ENCODE measurements around the gene FREM2.

The FREM2 gene

GRCh38 chr13:38821770-38822551 lies 135.1 kb downstream of the FREM2 start:
- no peak for DNase-seq (ENCODE audit: low read depth in 2 of 2, low spot score in 1 of 2)

DNA sequence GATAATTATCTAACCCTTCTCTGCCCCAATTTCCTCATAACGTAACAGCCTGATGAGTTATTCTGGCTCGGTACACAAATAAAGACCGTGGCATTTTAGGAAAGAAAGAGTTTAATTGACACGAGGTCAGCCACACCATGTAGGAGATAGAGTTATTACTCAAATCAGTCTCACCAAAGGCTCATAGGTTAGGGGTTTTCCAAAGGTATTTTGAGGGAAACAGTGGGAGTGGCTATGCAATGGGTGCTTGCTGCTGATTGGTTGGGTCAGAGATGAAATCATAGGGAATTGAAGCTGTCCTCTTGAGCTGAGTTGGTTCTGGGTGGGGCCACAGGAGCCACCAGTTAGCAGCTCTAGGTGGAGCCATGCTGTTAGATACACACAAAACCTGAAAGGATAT lies 137.5 kb downstream of the FREM2 start:
- DNase-seq (ENCODE audit: low read depth in 2 of 2, low spot score in 1 of 2): no peak

- no peak for DNase-seq (ENCODE audit: low read depth in 2 of 2, low spot score in 1 of 2)
These were observed 139.4 kb downstream of the FREM2 start for GRCh38 chr13:38826182-38826813.

GRCh38 chr13:38830442-38831045 lies 143.7 kb downstream of the FREM2 start:
- DNase-seq (ENCODE audit: low read depth in 2 of 2, low spot score in 1 of 2): no peak

- no peak for DNase-seq (ENCODE audit: low read depth in 2 of 2, low spot score in 1 of 2)
These were observed 157.7 kb downstream of the FREM2 start for GRCh38 chr13:38844581-38844980.

DNA sequence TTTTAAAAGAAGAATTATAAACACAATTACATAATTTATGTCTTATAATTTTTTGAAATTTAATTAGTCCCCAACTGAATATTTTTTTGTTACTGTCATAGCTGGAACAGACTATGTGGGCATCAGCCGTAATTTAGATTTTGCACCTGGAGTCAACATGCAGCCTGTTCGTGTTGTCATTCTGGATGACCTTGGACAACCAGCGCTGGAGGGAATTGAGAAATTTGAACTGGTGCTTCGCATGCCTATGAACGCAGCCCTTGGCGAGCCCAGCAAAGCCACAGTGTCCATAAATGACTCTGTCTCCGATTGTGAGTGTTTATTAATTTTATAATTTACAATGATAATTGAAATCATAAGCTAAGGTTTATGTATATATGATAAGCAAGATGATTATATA lies 161.5 kb downstream of the FREM2 start:
- no peak for DNase-seq (ENCODE audit: low read depth in 2 of 2, low spot score in 1 of 2)

DNA sequence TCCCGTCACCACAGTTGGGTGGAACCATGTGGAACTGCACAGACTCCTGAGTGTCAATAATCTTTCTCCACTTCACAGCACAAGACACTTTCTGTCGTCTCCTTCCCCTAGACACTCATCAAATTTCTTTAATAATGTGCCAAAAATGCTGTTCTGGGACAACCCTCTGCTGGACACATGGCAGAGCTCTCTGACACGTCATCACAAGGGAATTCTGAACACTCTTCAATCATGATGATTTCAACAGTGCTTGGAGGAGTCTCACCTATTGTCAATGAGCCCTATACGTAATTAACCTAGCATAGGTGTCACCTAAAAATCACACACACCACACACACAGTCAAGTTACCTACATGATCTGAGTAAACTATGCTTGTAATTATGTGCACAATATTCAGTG lies 162.4 kb downstream of the FREM2 start:
- no peak for DNase-seq (ENCODE audit: low read depth in 2 of 2, low spot score in 1 of 2)

DNA sequence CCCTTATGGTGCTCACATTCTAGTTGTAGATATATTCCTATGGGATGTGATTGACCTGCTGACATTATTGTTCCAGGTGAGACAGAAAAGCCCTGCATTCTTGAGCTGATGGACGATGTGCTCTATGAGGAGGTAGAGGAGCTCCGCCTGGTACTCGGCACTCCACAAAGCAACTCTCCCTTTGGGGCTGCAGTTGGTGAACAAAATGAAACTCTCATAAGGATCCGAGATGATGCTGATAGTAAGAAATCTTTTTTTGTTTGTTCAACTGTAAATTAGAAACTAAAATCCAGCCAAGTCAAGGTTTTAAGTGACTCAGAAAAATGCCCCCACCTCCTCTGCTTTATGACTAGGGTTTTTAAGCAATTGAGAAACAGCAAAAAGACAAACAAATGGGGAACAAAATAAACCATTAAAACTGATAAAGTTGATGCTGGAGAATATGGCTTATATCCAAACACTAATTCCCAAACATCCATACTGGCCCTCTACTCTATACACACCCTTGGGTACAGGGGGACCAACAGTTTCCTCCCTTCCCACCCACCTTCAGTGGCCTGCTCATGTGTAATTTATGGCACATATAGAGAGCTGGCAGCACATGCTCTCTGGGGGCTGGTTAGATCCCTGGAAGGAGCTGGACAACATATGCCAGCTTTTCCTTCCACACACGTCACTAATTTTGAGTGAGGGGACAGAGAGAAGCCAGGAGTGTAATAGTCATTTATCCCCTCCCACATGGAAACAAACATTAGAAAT lies 164.2 kb downstream of the FREM2 start:
- DNase-seq (ENCODE audit: low read depth in 2 of 2, low spot score in 1 of 2): no peak

- DNase-seq (ENCODE audit: low read depth in 2 of 2, low spot score in 1 of 2): no peak
These were observed 167.3 kb downstream of the FREM2 start for GRCh38 chr13:38854226-38854625.

GRCh38 chr13:38856065-38856464 lies 169.2 kb downstream of the FREM2 start:
- DNase-seq (ENCODE audit: low read depth in 2 of 2, low spot score in 1 of 2): no peak

DNA sequence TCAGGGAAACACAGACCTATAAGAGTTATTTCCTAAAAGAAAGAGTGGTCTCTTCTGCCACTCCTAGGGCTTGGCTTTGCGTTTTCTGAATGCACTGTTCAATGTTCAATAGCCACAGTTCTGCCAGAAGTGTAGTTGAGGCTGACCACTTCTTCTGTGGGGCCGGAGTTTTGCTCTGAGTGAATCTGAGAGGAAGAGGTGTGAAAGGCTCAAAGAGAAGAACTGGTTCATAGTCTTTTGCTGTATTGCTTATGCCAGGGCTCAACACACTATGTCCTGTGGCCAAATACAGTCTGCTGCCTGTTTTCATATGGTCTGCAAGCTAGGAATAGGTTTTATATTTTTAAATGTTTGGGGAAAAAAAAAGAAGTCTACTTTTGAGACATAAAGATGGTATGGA lies 175.6 kb downstream of the FREM2 start:
- no peak for DNase-seq (ENCODE audit: low read depth in 2 of 2, low spot score in 1 of 2)

GRCh38 chr13:38863536-38863935 lies 176.7 kb downstream of the FREM2 start:
- no peak for DNase-seq (ENCODE audit: low read depth in 2 of 2, low spot score in 1 of 2)

- no peak for DNase-seq (ENCODE audit: low read depth in 2 of 2, low spot score in 1 of 2)
These were observed 179.8 kb downstream of the FREM2 start for GRCh38 chr13:38866649-38867048.

- DNase-seq (ENCODE audit: low read depth in 2 of 2, low spot score in 1 of 2): no peak
These were observed 181.5 kb downstream of the FREM2 start for GRCh38 chr13:38868399-38868798.

- no peak for DNase-seq (ENCODE audit: low read depth in 2 of 2, low spot score in 1 of 2)
These were observed 182.0 kb downstream of the FREM2 start for GRCh38 chr13:38868870-38869269.

- no peak for DNase-seq (ENCODE audit: low read depth in 2 of 2, low spot score in 1 of 2)
These were observed 184.4 kb downstream of the FREM2 start for GRCh38 chr13:38871275-38871674.

GRCh38 chr13:38872693-38873092 lies 185.8 kb downstream of the FREM2 start:
- DNase-seq (ENCODE audit: low read depth in 2 of 2, low spot score in 1 of 2): no peak

DNA sequence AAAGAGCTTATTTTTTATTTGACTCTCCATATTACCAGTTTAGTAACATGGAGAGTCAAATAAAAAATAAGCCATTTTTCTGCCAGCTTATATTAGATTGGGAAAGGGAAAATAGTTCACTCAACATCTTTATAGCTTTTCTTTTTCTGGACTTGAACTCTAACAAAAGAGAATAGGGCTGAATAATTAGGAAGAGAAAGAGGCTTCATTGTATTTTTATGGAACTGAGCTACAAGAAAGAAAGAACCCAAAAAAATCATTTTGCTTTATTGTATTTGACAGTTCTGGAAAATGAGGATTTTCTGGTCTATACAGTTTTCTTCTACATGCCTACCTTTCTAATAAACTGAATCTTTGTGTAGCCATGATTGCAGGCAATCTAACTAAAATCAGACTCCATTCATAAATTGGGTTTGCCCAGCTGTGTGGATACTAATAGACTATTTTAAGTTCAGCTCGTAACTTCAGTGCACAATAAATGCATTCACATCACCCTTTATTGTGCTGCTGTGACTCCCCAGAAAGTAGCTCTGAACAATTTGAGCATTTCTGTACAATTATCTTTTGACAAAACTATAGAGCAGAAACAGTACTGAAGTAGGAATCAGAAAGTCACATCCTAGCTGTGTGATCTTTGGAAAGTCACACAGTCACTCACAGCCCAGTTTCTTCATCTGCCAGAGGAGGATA lies 188.5 kb downstream of the FREM2 start:
- no peak for DNase-seq (ENCODE audit: low read depth in 2 of 2, low spot score in 1 of 2)

- DNase-seq (ENCODE audit: low read depth in 2 of 2, low spot score in 1 of 2): no peak
These were observed 192.4 kb downstream of the FREM2 start for GRCh38 chr13:38879278-38879677.

DNA sequence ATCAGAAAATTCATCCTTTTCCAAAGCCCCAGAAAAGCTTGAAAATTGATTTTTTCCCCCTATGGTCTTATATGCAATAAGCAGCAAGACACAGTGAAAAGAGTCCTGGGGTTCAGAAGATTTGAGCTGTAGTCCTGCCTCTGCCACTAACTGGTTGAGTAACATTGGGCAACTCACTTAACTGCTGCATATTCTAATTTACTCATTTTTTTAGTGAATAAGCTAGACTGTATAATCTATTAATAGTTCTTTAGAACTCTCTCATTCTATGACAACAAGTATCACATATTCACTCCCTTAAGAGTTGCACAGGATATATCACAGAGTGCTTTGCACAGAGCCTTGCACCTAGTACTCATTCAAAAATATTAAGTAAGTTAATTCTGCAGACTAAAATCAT lies 192.9 kb downstream of the FREM2 start:
- no peak for DNase-seq (ENCODE audit: low read depth in 2 of 2, low spot score in 1 of 2)

DNA sequence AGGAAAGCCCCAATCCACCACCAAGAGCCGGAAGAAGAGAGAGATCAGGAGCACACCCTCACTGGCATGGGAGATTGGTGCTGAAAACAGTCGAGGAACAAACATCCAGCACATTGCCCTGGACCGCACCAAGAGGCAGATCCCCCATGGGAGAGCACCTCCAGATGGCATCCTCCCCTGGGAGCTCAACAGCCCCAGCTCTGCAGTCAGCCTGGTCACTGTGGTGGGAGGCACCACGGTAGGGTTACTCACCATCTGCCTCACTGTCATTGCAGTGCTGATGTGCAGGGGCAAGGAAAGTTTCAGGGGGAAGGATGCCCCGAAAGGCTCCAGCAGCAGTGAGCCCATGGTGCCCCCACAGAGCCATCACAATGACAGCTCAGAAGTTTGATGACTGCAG lies 193.5 kb downstream of the FREM2 start:
- no peak for DNase-seq (ENCODE audit: low read depth in 2 of 2, low spot score in 1 of 2)

Measured in stimulated activated CD8-positive, alpha-beta memory T cell treated with anti-CD3 and anti-CD28 coated beads, Interleukin-4, amount 100 ng/mL, for 1 hour (primary cell).